GM06990 (cell line): ENCODE data around the gene RBL2.

Experiments used
- DNase-seq: peaks from one replicate; pipeline ENCODE4 v3.0.0-alpha.2; 2011; ENCODE audit not compliant: insufficient read length; ENCODE audit errors: extremely low read depth
- H3K27me3 ChIP-seq: replicated peaks from 2 replicates; pipeline ENCODE4 v1.6.0; 2011; ENCODE audit warnings: low read length; ENCODE audit not compliant: control insufficient read depth, insufficient read depth
- H3K36me3 ChIP-seq: 2 replicates; pipeline ENCODE4 v1.5.1; 2011; ENCODE audit warnings: low read length; ENCODE audit not compliant: control insufficient read depth, insufficient read depth
- H3K4me3 ChIP-seq: replicated peaks from 2 replicates; pipeline ENCODE4 v1.5.1; 2011; ENCODE audit warnings: low read depth, mild to moderate bottlenecking, control low read depth, low read length
- CTCF ChIP-seq: IDR thresholded peaks from 2 replicates; pipeline ENCODE4 v1.5.1; 2011; ENCODE audit warnings: low read length, control low read depth, mild to moderate bottlenecking, inconsistent platforms; ENCODE audit not compliant: insufficient read depth, poor library complexity, severe bottlenecking

The RBL2 gene

GRCh38 chr16:53440125-53440524 lies 5.9 kb downstream of the RBL2 start:
- no peak overlapping the region for H3K4me3 ChIP-seq
- H3K27me3 ChIP-seq: no peaks in the 10 kb centered on the region
- TF ChIP-seq CTCF: no peak
- H3K36me3 ChIP-seq: peaks cover 2% of the 10 kb centered on the region
- DNase-seq: no peak

GRCh38 chr16:53445534-53445933 lies 11.3 kb downstream of the RBL2 start:
- no peak for DNase-seq
- TF ChIP-seq CTCF: no peak
- no peaks in the 10 kb centered on the region for H3K27me3 ChIP-seq
- peaks cover 2% of the 10 kb centered on the region for H3K36me3 ChIP-seq
- H3K4me3 ChIP-seq: no peak overlapping the region

- no peak for TF ChIP-seq CTCF
- no peak for DNase-seq
- Histone ChIP-seq H3K4me3 (no peak overlapping the region), H3K27me3 (no peaks in the 10 kb centered on the region), H3K36me3 (peaks cover 2% of the 10 kb centered on the region)
These were observed 11.8 kb downstream of the RBL2 start for GRCh38 chr16:53446090-53446489.

- no peaks in the 10 kb centered on the region for H3K27me3 ChIP-seq
- no peak overlapping the region for H3K4me3 ChIP-seq
- H3K36me3 ChIP-seq: no peaks in the 10 kb centered on the region; the same call in 1 of the 2 replicates
- TF ChIP-seq CTCF: no peak
- DNase-seq: no peak
These were observed 15.7 kb downstream of the RBL2 start for GRCh38 chr16:53449816-53450517.

- Histone ChIP-seq H3K36me3 (peaks cover 2% of the 10 kb centered on the region), H3K27me3 (no peaks in the 10 kb centered on the region), H3K4me3 (no peak overlapping the region)
- TF ChIP-seq CTCF: no peak
- DNase-seq: no peak
These were observed 19.7 kb downstream of the RBL2 start for GRCh38 chr16:53453928-53454327.

- no peak for DNase-seq
- Histone ChIP-seq H3K36me3 (peaks cover 2% of the 10 kb centered on the region), H3K27me3 (no peaks in the 10 kb centered on the region), H3K4me3 (no peak overlapping the region)
- TF ChIP-seq CTCF: no peak
These were observed 22.4 kb downstream of the RBL2 start for GRCh38 chr16:53456625-53457024.
